DLD1 (cell line): ENCODE data around the gene MPZ.
"Not testable (repeated sequence)": the region's sequence is repeated elsewhere in the genome, so short reads cannot be mapped to it uniquely, and the experiment has no call there.

Experiments used
- in situ Hi-C: cut with HindIII; loops from 2 replicates; pipeline ENCODE4 v1.10.0; 2017; ENCODE audit warnings: low sequenced_read_pairs

MPZ gene

GRCh38 chr1:161258439-161259344, 51.1 kb downstream of the MPZ start, which contains the start of gene PCP4L1:
Gene PCP4L1 (plus strand): TSS chr1:161258745. CDS start chr1:161258975, 230 bp downstream.
- in situ Hi-C loops: no loop called here

- in situ Hi-C loops: not testable (repeated sequence)
Observed at GRCh38 chr1:161257109-161257508, 52.7 kb downstream of the MPZ start.

- in situ Hi-C loops: not testable (repeated sequence)
Observed at GRCh38 chr1:161255955-161256520, 53.7 kb downstream of the MPZ start.

GRCh38 chr1:161255302-161255701, 54.5 kb downstream of the MPZ start:
- in situ Hi-C loops: not testable (repeated sequence)
